Esophagus muscularis mucosa (tissue), 4 donors: ENCODE results near the gene JPH3. TPM values are rescaled to one million over a fixed set of nuclear protein-coding genes. Genes with fewer than 3 reads are reported as not detected.

Experiments
- DNase-seq: peaks from one replicate; pipeline ENCODE4 v3.0.0-alpha.2; 2017; ENCODE audit errors: extremely low spot score
- H3K27ac ChIP-seq, 4 donors: fragments of 200-600 bp; sonication (generic); replicated peaks in 1 of 4; 1 replicate in 3 of 4; 2 replicates in 1 of 4; pipeline ENCODE4 v1.5.1; 2016 to 2019; ENCODE audit warnings: mild to moderate bottlenecking in 1 of 4
- H3K27me3 ChIP-seq, 4 donors: fragments of 200-600 bp; sonication (generic); one replicate each; pipeline versions ENCODE4 v1.5.1 to v1.6.0; 2016 to 2019
- H3K36me3 ChIP-seq, 4 donors: fragments of 200-600 bp; sonication (generic); one replicate each; pipeline ENCODE4 v1.5.1; 2016 to 2019
- H3K4me1 ChIP-seq, 4 donors: fragments of 200-600 bp; sonication (generic); one replicate each; pipeline ENCODE4 v1.5.1; 2016 to 2019
- H3K4me3 ChIP-seq, 4 donors: fragments of 200-600 bp; sonication (generic); 1 replicate in 2 of 4; 2 replicates in 2 of 4; pipeline ENCODE4 v1.5.1; 2016 to 2019; ENCODE audit warnings: mild to moderate bottlenecking in 4 of 4, moderate library complexity in 1 of 4
- H3K9me3 ChIP-seq, 4 donors: fragments of 200-600 bp; sonication (generic); 1 replicate in 3 of 4; 2 replicates in 1 of 4; pipeline ENCODE4 v1.5.1; 2016 to 2019
- EP300 ChIP-seq: sonication (generic); formaldehyde crosslinking; IDR thresholded peaks from one replicate; pipeline ENCODE4 v1.6.1; 2017; ENCODE audit warnings: antibody characterized with exemption
- POLR2A ChIP-seq: fragments of 450-650 bp; IDR thresholded peaks from one replicate; pipeline ENCODE4 v1.6.1; 2017; ENCODE audit warnings: antibody characterized with exemption, moderate library complexity, mild to moderate bottlenecking, low read depth
- POLR2AphosphoS5 ChIP-seq, 2 donors: sonication (generic); formaldehyde crosslinking; IDR thresholded peaks; one replicate each; pipeline ENCODE4 v1.6.1; 2017; ENCODE audit warnings: antibody characterized with exemption in 2 of 2
- WGBS: methylation state at CpG from one replicate; pipeline ENCODE4 v1.1.5; 2018; 5-methylcytosine and 5-hydroxymethylcytosine counted together
- intact Hi-C: fragments of 100-400 bp; cut with DNase I; formaldehyde crosslinking; loops from one replicate; pipeline ENCODE4 v1.15.1; 2023
- total RNA-seq, 4 donors: library from RNA; depleted of rRNA; stranded (reverse); fragments of >200 nt; gene quantifications; one replicate each; pipeline versions ENCODE4 v1.1.0 to v1.2.1, GENCODE V29; 2016
- TF ChIP-seq, protein P1 (sequence below), 3 experiments: fragments of 200-600 bp in 2 of 3; fragments of 450-650 bp in 1 of 3; sonication (generic) in 2 of 3; IDR thresholded peaks; one replicate each; pipeline ENCODE4 v1.5.1; 2017 to 2019; ENCODE audit warnings: antibody characterized with exemption in 3 of 3, mild to moderate bottlenecking in 2 of 3, moderate library complexity in 1 of 3

JPH3 gene
- total RNA-seq, 4 donors from 2014 or later, result 0.42 to 2.2 (median 0.54) TPM

DNA sequence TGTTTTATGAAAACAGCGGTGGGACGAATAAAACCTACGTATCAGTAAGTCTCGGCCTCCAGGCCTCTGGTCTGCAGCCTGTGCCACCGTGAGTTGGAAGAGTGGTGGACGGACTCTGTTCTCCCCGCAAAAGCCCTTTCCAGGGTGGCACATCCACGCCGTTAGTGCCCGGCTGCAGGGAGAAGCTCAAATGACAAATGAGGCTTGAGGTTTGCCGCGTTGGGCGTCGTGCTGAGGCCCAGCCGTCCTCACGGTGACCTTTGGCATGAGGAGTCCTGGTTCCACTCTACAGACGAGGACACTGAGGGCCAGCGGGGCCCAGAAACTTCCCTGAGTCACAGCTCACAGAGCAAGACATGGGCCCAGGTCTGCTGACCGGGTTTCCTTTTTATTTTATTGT is 40.2 kb downstream of the JPH3 start:
- Histone ChIP-seq H3K4me3 (no peak overlapping the region), H3K36me3 (no peaks in the 10 kb centered on the region), H3K9me3 (no peaks in the 10 kb centered on the region), H3K27ac (no peak overlapping the region), H3K4me1 (no peaks in the 10 kb centered on the region), H3K27me3 (peaks cover 0 to 48% (median 0%) of the 10 kb centered on the region in 4 donors)
- intact Hi-C loops, result no loop called here
- 87% methylated on average over 19 of the region's 19 CpGs for WGBS
- TF ChIP-seq POLR2A, result no peak
- TF ChIP-seq POLR2AphosphoS5 (IDR thresholded peaks at IDR 0.05), result no peak
- TF ChIP-seq, protein P1, sequence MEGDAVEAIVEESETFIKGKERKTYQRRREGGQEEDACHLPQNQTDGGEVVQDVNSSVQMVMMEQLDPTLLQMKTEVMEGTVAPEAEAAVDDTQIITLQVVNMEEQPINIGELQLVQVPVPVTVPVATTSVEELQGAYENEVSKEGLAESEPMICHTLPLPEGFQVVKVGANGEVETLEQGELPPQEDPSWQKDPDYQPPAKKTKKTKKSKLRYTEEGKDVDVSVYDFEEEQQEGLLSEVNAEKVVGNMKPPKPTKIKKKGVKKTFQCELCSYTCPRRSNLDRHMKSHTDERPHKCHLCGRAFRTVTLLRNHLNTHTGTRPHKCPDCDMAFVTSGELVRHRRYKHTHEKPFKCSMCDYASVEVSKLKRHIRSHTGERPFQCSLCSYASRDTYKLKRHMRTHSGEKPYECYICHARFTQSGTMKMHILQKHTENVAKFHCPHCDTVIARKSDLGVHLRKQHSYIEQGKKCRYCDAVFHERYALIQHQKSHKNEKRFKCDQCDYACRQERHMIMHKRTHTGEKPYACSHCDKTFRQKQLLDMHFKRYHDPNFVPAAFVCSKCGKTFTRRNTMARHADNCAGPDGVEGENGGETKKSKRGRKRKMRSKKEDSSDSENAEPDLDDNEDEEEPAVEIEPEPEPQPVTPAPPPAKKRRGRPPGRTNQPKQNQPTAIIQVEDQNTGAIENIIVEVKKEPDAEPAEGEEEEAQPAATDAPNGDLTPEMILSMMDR (IDR thresholded peaks at IDR 0.05), result no peak
- no peak for TF ChIP-seq EP300
- DNase-seq, result no peak

DNA sequence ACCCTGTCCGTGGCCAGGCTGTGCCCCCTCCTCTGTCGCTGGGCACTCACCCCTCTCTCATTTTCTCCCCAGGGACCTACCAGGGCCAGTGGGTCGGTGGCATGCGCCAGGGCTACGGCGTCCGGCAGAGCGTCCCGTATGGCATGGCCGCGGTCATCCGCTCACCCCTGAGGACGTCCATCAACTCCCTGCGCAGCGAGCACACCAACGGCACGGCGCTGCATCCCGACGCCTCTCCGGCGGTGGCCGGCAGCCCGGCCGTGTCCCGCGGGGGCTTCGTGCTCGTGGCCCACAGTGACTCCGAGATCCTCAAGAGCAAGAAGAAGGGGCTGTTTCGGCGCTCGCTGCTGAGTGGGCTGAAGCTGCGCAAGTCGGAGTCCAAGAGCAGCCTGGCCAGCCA is 41.9 kb downstream of the JPH3 start:
- Histone ChIP-seq H3K27ac (no peak overlapping the region), H3K27me3 (peaks cover 0 to 65% (median 0%) of the 10 kb centered on the region in 4 donors), H3K4me3 (no peak overlapping the region), H3K36me3 (no peaks in the 10 kb centered on the region), H3K4me1 (no peaks in the 10 kb centered on the region), H3K9me3 (no peaks in the 10 kb centered on the region)
- no peak for DNase-seq
- intact Hi-C loops, result no loop called here
- WGBS, result 96% methylated on average over 10 of the region's 35 CpGs
- TF ChIP-seq, protein P1 (IDR thresholded peaks at IDR 0.05), result no peak
- TF ChIP-seq EP300, result no peak
- TF ChIP-seq POLR2A, result no peak
- no peak for TF ChIP-seq POLR2AphosphoS5 (IDR thresholded peaks at IDR 0.05)

DNA sequence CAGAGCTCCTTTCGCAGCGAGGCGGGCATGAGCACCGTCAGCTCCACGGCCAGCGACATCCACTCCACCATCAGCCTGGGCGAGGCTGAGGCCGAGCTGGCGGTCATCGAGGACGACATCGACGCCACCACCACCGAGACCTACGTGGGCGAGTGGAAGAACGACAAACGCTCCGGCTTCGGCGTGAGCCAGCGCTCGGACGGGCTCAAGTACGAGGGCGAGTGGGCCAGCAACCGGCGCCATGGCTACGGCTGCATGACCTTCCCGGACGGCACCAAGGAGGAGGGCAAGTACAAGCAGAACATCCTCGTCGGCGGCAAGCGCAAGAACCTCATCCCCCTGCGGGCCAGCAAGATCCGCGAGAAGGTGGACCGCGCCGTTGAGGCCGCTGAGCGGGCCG is 42.3 kb downstream of the JPH3 start:
- Histone ChIP-seq H3K27ac (no peak overlapping the region), H3K4me3 (no peak overlapping the region), H3K27me3 (peaks cover 0 to 65% (median 0%) of the 10 kb centered on the region in 4 donors), H3K36me3 (no peaks in the 10 kb centered on the region), H3K4me1 (no peaks in the 10 kb centered on the region), H3K9me3 (no peaks in the 10 kb centered on the region)
- WGBS, result 97% methylated on average over 12 of the region's 44 CpGs
- TF ChIP-seq POLR2AphosphoS5 (IDR thresholded peaks at IDR 0.05) (no peak), EP300 (no peak), POLR2A (no peak)
- TF ChIP-seq, protein P1 (IDR thresholded peaks at IDR 0.05), result no peak
- intact Hi-C loops, result no loop called here
- no peak for DNase-seq

DNA sequence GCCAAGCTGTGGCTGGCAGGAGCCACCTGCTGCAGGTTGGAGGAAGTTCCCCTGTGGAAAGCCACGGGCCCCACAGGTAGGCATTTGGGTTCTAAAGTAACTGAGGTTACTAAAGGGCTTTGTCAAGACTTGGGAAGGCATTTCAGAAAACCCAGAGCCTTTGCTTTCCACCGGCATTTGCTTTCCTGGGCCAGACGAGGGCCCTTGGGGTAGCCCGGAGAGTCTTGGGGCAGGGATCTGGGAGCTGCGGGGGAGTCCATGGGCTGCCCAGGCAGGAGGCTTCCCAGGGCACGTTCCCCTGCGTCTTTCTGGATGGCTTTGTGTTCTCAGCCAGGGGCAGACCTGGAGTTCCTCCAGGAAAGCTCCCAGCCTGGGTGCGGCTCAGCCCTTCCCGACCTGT is 43.5 kb downstream of the JPH3 start:
- 84% methylated on average over 5 of the region's 9 CpGs for WGBS
- H3K27ac ChIP-seq, result no peak overlapping the region
- no peaks in the 10 kb centered on the region for H3K36me3 ChIP-seq
- no peak overlapping the region for H3K4me3 ChIP-seq
- no peaks in the 10 kb centered on the region for H3K9me3 ChIP-seq
- no peak for DNase-seq
- TF ChIP-seq POLR2A (no peak), EP300 (no peak), POLR2AphosphoS5 (IDR thresholded peaks at IDR 0.05) (no peak)
- TF ChIP-seq, protein P1 (IDR thresholded peaks at IDR 0.05), result no peak
- H3K27me3 ChIP-seq, result peaks cover 0 to 62% (median 0%) of the 10 kb centered on the region in 4 donors
- intact Hi-C loops, result no loop called here
- no peaks in the 10 kb centered on the region for H3K4me1 ChIP-seq
